Nephron progenitor cell (in vitro differentiated cells): Measurements from ENCODE around the gene GRAMD1C.

Experiments used
- DNase-seq: peaks from one replicate; pipeline ENCODE4 v3.0.0; 2021
- H3K27ac Mint-ChIP-seq: 2 replicates; pipeline ENCODE4 v1.8.0; 2021; ENCODE audit warnings: mild to moderate bottlenecking, moderate library complexity, mixed read lengths
- H3K27me3 Mint-ChIP-seq: 2 replicates; pipeline ENCODE4 v1.8.0; 2021; ENCODE audit warnings: mild to moderate bottlenecking, low read depth, mixed read lengths; ENCODE audit not compliant: poor library complexity
- H3K36me3 Mint-ChIP-seq: 2 replicates; pipeline ENCODE4 v1.8.0; 2021; ENCODE audit warnings: low read depth, mixed read lengths
- H3K4me1 Mint-ChIP-seq: 2 replicates; pipeline ENCODE4 v1.8.0; 2021; ENCODE audit warnings: mixed read lengths
- H3K4me3 Mint-ChIP-seq: 2 replicates; pipeline ENCODE4 v1.8.0; 2021; ENCODE audit warnings: mild to moderate bottlenecking, moderate library complexity, mixed read lengths
- H3K9me3 Mint-ChIP-seq: 2 replicates; pipeline ENCODE4 v1.8.0; 2021; ENCODE audit warnings: mild to moderate bottlenecking, moderate library complexity, mixed read lengths
- CTCF ChIP-seq: fragments of 200-600 bp; sonication (generic); IDR thresholded peaks from 2 replicates; pipeline ENCODE4 v1.5.0; 2021; ENCODE audit warnings: antibody characterized with exemption

The GRAMD1C gene

GRCh38 chr3:113966172-113966571 lies 127.6 kb downstream of the GRAMD1C start:
- Mint-ChIP-seq H3K4me1 (peaks cover 11% of the 10 kb centered on the region), H3K9me3 (peaks cover 9% of the 10 kb centered on the region), H3K27me3 (peaks cover 3% of the 10 kb centered on the region), H3K27ac (no peak overlapping the region), H3K36me3 (no peaks in the 10 kb centered on the region), H3K4me3 (no peak overlapping the region)
- no peak for DNase-seq
- no peak for TF ChIP-seq CTCF

- no peak for TF ChIP-seq CTCF
- DNase-seq: no peak
- H3K4me3 Mint-ChIP-seq: no peak overlapping the region
- H3K4me1 Mint-ChIP-seq: peaks cover 9% of the 10 kb centered on the region
- peaks cover 19% of the 10 kb centered on the region for H3K36me3 Mint-ChIP-seq
- peaks cover 3% of the 10 kb centered on the region for H3K27me3 Mint-ChIP-seq
- H3K27ac Mint-ChIP-seq: peak overlapping the region; percentile 19
- peaks cover 37% of the 10 kb centered on the region for H3K9me3 Mint-ChIP-seq
These were observed 130.4 kb downstream of the GRAMD1C start for GRCh38 chr3:113968986-113969385.

GRCh38 chr3:113977822-113978221 lies 139.2 kb downstream of the GRAMD1C start:
- H3K27me3 Mint-ChIP-seq: peaks cover 3% of the 10 kb centered on the region
- peaks cover 39% of the 10 kb centered on the region for H3K36me3 Mint-ChIP-seq
- no peak overlapping the region for H3K27ac Mint-ChIP-seq
- no peak for TF ChIP-seq CTCF
- DNase-seq: no peak
- H3K4me3 Mint-ChIP-seq: no peak overlapping the region
- no peaks in the 10 kb centered on the region for H3K4me1 Mint-ChIP-seq
- H3K9me3 Mint-ChIP-seq: peaks cover 21% of the 10 kb centered on the region

GRCh38 chr3:113979916-113980315 lies 141.3 kb downstream of the GRAMD1C start:
- peaks cover under 1% of the 10 kb centered on the region for H3K9me3 Mint-ChIP-seq
- H3K27ac Mint-ChIP-seq: peak overlapping the region; percentile 38
- H3K27me3 Mint-ChIP-seq: peaks cover 3% of the 10 kb centered on the region
- no peak for TF ChIP-seq CTCF
- H3K36me3 Mint-ChIP-seq: peaks cover 28% of the 10 kb centered on the region
- no peak overlapping the region for H3K4me3 Mint-ChIP-seq
- DNase-seq: no peak
- no peaks in the 10 kb centered on the region for H3K4me1 Mint-ChIP-seq

- no peaks in the 10 kb centered on the region for H3K9me3 Mint-ChIP-seq
- TF ChIP-seq CTCF: no peak
- H3K27me3 Mint-ChIP-seq: no peaks in the 10 kb centered on the region
- H3K36me3 Mint-ChIP-seq: peaks cover 35% of the 10 kb centered on the region
- no peak overlapping the region for H3K27ac Mint-ChIP-seq
- H3K4me3 Mint-ChIP-seq: no peak overlapping the region
- no peaks in the 10 kb centered on the region for H3K4me1 Mint-ChIP-seq
- DNase-seq: no peak
These were observed 143.2 kb downstream of the GRAMD1C start for GRCh38 chr3:113981803-113982202.

GRCh38 chr3:113983544-113983943 lies 145.0 kb downstream of the GRAMD1C start:
- no peak for DNase-seq
- H3K9me3 Mint-ChIP-seq: peaks cover 4% of the 10 kb centered on the region
- TF ChIP-seq CTCF: no peak
- no peak overlapping the region for H3K27ac Mint-ChIP-seq
- no peaks in the 10 kb centered on the region for H3K27me3 Mint-ChIP-seq
- no peak overlapping the region for H3K4me3 Mint-ChIP-seq
- H3K4me1 Mint-ChIP-seq: no peaks in the 10 kb centered on the region
- peaks cover 37% of the 10 kb centered on the region for H3K36me3 Mint-ChIP-seq
